DND-41 (cell line): ENCODE measurements around the gene HECW1.

Experiments used
- EZH2 ChIP-seq: IDR thresholded peaks from 3 replicates; pipeline ENCODE4 v1.6.1; 2012; ENCODE audit warnings: borderline replicate concordance, low read depth, mild to moderate bottlenecking, moderate library complexity, low read length, inconsistent platforms; ENCODE audit not compliant: severe bottlenecking
- TF ChIP-seq, protein P1 (sequence below): IDR thresholded peaks from 2 replicates; pipeline ENCODE4 v1.5.1; 2012; ENCODE audit warnings: borderline replicate concordance, low read length, moderate library complexity, mild to moderate bottlenecking; ENCODE audit not compliant: poor library complexity, severe bottlenecking; ENCODE audit errors: extremely low read depth

DNA sequence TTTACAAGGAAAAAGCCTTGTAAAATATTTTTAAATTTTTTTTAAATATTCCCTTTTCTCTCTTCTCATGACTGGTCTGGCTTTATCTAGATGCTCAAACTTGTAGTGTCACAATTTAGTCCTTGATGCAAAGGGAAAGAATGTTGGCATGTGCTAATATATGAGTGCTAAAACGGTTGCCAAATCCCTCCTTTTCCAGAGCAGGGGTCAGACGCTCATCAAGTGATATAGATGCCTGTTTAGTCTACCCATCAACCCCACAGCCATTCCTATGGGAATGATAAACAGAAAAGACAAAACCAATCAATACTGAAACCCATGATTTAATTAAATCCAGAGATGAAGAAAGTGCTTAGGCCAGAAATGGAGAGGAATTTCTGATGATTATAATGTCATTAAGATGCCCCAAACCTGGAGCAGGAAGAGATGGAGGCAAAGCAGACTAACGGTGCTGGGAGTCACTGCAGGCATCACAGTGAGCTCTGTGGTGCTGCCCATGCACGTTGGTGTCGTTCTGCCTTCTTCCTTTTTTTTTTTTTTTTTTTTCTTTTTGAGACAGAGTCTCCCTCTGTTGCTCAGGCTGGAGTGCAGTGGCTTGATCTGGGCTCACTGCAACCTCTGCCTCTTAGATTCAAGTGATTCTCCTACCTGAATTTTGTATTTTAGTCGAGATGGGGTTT is 260.4 kb downstream of the HECW1 start:
- TF ChIP-seq, protein P1, sequence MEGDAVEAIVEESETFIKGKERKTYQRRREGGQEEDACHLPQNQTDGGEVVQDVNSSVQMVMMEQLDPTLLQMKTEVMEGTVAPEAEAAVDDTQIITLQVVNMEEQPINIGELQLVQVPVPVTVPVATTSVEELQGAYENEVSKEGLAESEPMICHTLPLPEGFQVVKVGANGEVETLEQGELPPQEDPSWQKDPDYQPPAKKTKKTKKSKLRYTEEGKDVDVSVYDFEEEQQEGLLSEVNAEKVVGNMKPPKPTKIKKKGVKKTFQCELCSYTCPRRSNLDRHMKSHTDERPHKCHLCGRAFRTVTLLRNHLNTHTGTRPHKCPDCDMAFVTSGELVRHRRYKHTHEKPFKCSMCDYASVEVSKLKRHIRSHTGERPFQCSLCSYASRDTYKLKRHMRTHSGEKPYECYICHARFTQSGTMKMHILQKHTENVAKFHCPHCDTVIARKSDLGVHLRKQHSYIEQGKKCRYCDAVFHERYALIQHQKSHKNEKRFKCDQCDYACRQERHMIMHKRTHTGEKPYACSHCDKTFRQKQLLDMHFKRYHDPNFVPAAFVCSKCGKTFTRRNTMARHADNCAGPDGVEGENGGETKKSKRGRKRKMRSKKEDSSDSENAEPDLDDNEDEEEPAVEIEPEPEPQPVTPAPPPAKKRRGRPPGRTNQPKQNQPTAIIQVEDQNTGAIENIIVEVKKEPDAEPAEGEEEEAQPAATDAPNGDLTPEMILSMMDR = no peak
- TF ChIP-seq EZH2 = no peak
